ENCODE measurements around the gene ZNF688. TPM values are rescaled to one million over a fixed set of nuclear protein-coding genes. Genes with fewer than 3 reads are reported as not detected.

The ZNF688 gene
- total and polyA plus RNA-seq, 9 of the 15 experiments (the other 6 are each of a cell fraction or from before 2014, with no cell fraction given), result 0.48 to 12.9 (median 4.5) TPM

DNA sequence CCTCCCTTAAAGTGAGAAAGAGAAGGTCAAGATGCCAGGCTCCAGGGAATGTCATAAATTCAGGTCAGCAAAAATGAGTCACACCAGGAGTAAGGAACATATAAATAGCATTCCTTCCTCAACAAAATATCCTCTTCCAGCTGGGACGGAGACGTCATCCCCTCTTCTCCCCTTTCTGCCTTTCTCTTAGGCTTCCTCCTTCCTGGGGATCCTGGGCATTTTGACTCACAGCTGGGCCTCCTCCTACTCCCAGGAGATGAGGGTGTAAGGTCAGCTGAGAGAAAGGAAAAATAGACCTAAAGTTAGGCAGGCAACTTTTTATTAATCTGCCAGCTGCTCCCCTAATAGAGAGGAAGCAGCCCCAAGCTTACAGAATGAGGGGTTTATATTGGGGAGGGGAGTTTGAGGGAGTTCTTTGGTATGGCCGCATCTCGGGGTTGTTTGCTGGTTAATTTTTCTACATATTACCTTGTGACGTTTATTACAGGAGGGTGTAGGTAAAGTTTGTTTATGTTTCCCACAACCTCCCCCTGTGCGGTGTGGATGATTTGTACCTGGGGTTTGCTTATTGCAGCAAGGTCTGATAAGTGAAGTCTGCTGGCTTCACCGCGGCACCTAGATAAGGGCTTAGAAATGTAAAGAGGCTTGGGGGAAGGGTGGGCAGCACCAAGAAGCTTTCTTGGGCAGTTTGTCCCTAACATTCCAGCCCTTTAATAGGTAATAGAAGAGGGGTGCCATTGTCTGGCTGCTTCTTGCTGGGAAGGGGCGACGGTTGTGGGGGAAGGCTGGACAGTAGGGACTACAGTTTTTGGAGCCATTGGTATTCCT lies 29.8 kb downstream of the ZNF688 start (continued):
- TF ChIP-seq ASH1L (IDR thresholded peaks at IDR 0.05; ENCODE audit: borderline replicate concordance, low read depth, partially characterized antibody), result no peak
- TF ChIP-seq MXI1 (IDR thresholded peaks at IDR 0.05; ENCODE audit: low read depth, low read length), result no peak
- no peak for TF ChIP-seq TAF1 (IDR thresholded peaks at IDR 0.05; ENCODE audit: control insufficient read depth, extremely low read depth, insufficient read depth, low read length, severe bottlenecking)
- no peak for TF ChIP-seq STAT5B (CRISPR knock-in tag; IDR thresholded peaks at IDR 0.05)
- no peak for TF ChIP-seq CBX1 (IDR thresholded peaks at IDR 0.05; ENCODE audit: low read depth)
- no peak for TF ChIP-seq ZNF354B (CRISPR knock-in tag; IDR thresholded peaks at IDR 0.05)
- TF ChIP-seq GABPB1 (CRISPR knock-in tag; IDR thresholded peaks at IDR 0.05), result no peak
- TF ChIP-seq ZNF644 (tag; IDR thresholded peaks at IDR 0.05; ENCODE audit: low read depth), result no peak
- TF ChIP-seq GTF2F1 (IDR thresholded peaks at IDR 0.05; ENCODE audit: low read depth, low read length), result no peak
- TF ChIP-seq ZNF280A (IDR thresholded peaks at IDR 0.05; ENCODE audit: low read depth, partially characterized antibody), result no peak
- TF ChIP-seq MAFG (tag; conservative IDR thresholded peaks at IDR 0.05), result 0 out of 2 replicates have a peak, but pooled peaks have one; percentile 37
- TF ChIP-seq CBX8 (IDR thresholded peaks at IDR 0.05; ENCODE audit: borderline replicate concordance, extremely low read depth, low read depth, low read length, poor library complexity, severe bottlenecking), result no peak
- no peak for TF ChIP-seq RBM39 (optimal IDR thresholded peaks at IDR 0.05; ENCODE audit: low read depth, low read length)
- no peak for TF ChIP-seq BMI1 (IDR thresholded peaks at IDR 0.05; ENCODE audit: low read length)
- peak; percentile 77 for TF ChIP-seq ARID1B (IDR thresholded peaks at IDR 0.05)
- TF ChIP-seq ZNF507 (tag; conservative IDR thresholded peaks at IDR 0.05), result no peak
- peak; percentile 70; the same call in 1 of the 2 replicates for TF ChIP-seq KLF16 (IDR thresholded peaks at IDR 0.05)
- TF ChIP-seq SMAD4 (CRISPR knock-in tag; conservative IDR thresholded peaks at IDR 0.05), result peak; percentile 22; the same call in 1 of the 2 replicates
- TF ChIP-seq BRD4 (IDR thresholded peaks at IDR 0.05), result no peak
- TF ChIP-seq MLLT1 (IDR thresholded peaks at IDR 0.05), result no peak
- TF ChIP-seq, protein P1, sequence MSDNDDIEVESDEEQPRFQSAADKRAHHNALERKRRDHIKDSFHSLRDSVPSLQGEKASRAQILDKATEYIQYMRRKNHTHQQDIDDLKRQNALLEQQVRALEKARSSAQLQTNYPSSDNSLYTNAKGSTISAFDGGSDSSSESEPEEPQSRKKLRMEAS (CRISPR knock-in tag; IDR thresholded peaks at IDR 0.05), result no peak
- TF ChIP-seq, protein P2, sequence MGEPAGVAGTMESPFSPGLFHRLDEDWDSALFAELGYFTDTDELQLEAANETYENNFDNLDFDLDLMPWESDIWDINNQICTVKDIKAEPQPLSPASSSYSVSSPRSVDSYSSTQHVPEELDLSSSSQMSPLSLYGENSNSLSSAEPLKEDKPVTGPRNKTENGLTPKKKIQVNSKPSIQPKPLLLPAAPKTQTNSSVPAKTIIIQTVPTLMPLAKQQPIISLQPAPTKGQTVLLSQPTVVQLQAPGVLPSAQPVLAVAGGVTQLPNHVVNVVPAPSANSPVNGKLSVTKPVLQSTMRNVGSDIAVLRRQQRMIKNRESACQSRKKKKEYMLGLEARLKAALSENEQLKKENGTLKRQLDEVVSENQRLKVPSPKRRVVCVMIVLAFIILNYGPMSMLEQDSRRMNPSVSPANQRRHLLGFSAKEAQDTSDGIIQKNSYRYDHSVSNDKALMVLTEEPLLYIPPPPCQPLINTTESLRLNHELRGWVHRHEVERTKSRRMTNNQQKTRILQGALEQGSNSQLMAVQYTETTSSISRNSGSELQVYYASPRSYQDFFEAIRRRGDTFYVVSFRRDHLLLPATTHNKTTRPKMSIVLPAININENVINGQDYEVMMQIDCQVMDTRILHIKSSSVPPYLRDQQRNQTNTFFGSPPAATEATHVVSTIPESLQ (CRISPR knock-in tag; IDR thresholded peaks at IDR 0.05), result no peak
- no peak for TF ChIP-seq GABPA (tag; conservative IDR thresholded peaks at IDR 0.05; ENCODE audit: low read depth)
- no peak for TF ChIP-seq ZNF445 (CRISPR knock-in tag; IDR thresholded peaks at IDR 0.05; ENCODE audit: low read depth)
